Measurements from ENCODE around the gene PTPRE.

Gene PTPRE

DNA sequence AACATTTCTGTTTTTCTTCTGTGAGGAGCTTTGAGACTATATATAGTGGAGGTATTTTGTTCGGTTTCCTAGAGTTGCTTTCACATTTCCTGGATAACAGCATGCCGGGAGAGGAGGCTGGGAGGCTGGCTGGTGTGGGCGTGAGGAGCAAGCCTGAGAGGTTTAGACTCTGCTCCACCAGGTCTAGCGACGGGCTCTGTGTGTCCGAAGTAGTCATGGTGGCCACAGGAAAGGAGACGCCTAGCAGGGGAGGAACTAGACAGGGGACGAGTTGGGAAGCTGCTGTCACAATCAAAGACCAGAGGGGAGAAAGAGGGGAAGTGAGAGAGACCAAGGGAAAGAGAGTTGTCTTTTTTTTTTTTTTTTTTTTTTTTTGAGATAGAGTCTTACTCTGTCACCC, 19.6 kb downstream of the PTPRE start:
- no peak for DNase-seq (ENCODE audit: low spot score)

DNA sequence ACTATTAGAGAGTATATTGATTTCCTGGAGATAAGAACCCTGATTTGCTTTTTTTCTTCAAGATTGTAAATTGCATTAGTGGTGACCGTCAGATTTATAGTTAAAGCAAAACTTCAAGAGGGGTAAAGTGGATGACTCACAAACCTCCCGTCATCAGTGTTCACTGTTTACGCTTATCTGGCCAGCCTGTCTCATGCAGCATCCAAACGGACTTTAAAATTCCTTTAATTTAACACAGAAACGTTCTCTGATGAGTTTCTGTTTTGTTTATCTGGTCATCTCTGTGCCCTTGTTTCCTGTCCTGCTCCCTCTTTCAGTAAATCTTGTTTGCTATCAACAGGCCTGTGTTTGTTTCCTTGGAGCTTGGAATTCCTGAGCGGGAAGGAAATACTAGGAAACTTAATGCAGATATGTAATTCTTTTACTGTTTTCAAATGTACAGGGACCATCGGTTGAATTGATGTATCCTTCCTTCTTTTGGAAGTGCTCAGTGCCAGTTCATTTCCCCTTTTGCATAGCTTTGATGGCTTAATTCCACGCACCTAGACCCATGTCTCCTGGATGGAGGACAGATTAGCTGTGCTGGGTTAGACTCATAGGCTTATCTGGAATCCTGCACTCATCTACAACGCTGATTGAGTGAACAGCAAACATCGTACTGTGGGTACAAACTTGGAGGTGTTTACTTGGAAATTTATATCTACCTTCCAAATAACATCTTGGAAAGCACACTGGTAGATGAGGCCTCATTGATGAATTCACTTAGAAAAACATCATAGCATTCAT, 21.3 kb downstream of the PTPRE start:
- DNase-seq (ENCODE audit: low spot score) = no peak

DNA sequence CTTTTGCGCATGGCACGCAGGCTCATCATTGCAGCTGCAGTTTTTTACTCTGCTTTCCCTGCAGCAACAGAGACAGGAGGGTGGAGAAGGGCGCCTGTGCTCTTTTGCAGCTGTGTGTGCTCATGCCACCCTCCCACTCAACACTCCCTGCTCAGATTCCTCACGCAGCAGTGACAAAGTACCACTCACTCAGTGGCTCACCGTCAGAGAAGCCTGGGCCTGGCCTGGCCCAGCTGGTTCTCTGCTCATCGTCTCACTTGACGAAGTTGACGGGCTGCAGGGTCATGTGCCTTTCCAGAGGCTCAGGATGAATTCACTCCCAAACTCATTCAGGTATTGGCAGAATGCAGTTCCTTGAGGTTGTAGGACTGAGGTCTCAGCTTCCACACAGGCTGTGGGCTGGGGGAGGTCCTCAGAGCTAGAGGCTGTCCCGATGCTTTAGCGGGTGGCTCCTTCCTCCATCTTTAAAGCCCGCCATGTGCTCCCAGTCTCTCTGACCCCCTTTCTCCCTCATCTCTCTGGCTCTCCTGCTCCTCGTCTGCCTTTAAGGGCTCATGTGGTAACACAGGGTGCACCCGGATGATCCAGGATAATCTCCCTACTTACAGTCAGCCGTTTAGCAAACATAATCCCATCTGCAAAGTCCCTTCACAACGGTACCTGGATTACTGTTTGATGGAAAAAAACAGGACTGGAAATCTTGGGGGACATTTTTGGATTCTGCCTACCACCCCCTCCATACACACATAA, 25.8 kb downstream of the PTPRE start:
- no peak for DNase-seq (ENCODE audit: low spot score)

DNA sequence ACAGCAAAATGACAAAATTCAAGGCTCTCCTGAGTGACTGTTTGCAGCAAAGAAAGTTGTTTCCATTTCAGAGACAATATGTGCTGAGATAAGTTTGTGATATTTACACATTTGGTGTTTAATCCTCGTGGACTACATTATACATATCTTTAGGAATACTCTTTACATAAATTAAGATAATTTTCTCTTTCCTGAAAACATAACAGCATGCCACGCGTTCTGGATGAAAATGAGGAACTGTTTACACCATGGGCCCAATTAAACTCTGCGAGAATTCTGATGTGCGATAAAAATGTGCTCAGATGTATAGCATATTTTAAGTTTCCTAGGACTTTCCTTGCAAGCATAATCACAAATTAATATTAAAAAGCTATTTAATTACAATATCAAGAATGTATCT, 26.4 kb downstream of the PTPRE start:
- no peak for DNase-seq (ENCODE audit: low spot score)

DNA sequence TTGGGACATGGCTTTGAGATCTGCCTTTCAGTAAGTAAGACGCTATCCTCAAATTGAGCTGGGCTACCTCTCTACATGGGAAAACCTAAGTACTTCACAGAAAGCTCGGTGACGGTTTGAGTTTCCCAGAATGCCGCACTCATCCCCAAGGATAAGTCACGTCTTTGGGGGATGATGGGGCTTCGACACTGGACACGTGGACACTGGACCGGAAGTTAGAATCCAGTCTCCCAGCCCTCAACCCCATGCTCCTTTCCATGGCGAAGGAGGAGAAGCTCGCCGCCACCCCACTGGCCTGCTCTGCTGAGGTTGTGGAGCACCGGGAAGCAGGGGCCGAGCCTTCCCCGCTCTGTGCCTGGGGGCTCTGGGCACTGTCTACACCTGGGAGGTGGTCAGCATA, 27.5 kb downstream of the PTPRE start:
- DNase-seq (ENCODE audit: low spot score) = no peak

DNA sequence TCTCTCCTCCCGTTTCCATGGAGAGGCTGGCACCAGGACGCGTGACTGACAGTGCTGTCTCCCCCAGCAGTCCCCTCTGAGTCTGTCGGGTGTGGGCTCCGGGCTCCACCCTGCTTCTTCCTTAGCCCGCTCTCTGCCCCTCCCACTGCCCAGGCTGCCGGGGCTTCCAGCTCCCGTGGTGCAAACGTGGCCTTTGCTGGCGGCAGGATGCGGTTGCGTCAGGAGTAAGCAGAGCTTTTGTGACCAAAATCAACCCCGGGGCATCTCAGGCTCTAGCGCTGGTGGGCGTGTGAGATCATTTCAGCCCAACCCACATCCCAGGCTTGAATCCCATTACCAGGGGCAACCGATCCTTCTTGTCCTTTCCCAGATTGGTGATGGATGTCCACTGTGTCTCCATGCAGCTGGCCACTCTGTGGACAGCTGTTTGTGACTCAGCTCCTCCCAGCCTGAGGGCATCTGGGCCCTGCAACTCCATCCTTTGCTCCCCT, 28.2 kb downstream of the PTPRE start:
- no peak for DNase-seq (ENCODE audit: low spot score)

DNA sequence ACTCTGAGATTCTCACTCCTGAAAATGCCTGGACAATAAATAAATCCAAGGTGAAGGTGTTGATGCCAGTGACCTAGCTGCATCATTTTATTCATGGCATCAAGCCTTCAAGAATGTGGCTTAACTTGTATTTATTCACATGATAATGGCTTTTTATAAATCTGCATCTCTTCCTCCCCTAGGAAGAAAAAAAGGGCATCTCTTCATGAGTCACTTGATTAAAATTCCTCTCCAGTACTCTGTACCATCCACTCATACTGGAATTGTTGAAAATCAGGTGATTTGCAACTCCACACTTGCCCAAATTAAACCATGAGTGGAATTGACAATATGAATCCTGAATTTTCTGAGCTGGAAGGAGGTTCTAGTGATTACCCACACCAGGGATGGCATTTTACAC, 30.2 kb downstream of the PTPRE start:
- no peak for DNase-seq (ENCODE audit: low spot score)

DNA sequence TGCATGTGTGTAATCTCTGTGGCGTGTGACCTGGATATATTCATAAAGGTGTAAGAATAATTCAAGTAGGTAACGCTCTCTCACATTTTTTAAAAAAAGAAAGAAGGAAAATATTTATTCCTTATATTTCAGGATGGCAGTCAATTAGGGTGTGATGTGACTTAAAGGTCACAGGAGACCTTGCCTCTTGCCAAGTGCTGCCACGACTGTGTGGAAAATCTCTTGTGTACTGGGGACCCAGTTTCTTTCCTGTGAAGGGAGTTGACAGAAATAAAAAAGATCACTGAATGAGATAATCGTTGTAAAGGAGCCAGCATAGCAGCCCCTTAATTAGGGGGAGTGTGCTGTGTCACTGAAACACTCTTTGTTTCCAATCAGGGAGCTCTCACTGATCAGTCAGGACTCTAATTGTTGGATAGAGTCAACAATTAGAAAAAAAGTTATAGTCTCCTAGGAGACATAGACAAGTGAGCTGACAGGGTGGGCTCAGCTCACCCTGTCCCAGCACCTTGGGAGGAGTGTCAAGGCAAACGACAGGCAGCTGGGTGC, 31.1 kb downstream of the PTPRE start:
- DNase-seq (ENCODE audit: low spot score) = no peak

DNA sequence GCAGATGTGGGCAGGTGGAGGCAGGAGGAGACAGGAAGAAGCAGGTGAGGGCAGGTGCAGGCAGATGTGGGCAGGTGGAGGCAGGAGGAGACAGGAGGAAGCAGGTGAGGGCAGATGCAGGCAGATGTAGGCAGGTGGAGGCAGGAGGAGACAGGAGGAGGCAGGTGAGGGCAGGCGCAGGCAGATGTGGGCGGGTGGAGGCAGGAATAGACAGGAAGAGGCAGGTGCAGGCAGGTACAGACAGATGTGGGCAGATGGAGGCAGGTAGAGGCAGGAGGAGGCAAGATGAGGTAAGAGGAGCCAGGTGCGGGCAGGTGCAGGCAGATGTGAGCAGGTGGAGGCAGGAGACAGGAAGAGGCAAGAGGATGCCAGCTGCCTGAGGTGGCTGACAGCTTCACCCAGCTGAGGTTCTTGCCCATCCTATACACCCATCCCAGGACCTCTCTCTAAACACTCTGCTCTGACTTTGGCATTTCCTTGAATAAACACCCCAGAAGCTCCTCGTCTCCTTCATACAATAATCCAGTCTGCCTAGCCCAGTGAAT, 33.0 kb downstream of the PTPRE start:
- DNase-seq (ENCODE audit: low spot score) = no peak

DNA sequence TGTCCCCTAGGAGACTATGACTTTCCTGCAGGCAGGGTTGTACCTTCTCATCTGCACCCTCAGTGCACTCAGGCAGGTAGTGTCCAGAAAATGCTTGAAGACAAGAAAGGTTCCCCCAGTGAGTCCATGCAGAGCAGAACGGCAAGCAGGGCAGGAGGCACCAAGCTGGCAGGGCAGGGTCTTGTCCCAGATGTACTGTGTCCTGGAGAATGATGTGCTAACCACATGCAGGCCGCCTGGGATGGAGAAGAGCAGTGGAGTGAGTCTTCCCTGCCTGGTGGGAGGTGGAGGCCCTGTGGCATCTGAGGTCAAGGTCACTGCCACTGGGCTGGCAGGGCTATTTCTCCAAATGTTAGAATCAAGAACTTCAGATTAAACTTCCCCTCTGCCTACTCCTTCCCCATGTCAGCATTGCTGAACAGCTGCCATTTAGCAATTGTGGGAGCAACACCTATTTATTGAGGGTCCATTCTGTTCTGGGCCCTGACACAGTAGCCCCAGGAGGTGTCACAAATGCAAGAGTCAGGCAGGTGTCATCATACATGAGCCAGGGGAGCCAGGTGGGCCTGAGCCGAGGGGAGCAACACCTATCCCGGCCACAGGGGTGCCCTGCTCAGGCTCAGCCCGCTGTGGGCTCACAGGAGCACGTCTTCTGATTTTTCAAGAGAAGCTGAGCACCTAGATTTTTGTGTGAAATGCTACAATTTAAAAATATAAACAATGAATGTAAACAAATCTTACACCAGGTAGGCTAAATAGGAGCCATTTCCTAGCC, 34.1 kb downstream of the PTPRE start:
- no peak for DNase-seq (ENCODE audit: low spot score)

DNA sequence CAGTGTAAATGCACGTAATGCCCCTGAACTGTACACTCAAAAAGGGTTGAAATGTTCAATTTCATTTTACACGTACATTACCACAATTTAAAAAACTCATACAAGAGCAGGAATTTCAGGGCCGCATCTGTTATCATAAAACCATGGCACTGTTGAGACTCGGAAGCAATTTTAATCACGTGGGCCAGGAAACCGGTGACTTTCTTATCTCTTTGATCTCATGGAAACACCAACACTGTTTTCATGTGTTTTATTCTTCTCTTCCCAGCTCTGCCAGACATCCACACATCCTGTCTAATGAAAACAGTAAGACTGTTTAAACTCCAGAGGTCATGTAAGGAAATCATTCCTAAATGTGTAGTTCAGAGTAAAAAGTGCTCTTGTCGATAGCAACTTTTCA, 35.9 kb downstream of the PTPRE start:
- no peak for DNase-seq (ENCODE audit: low spot score)

DNA sequence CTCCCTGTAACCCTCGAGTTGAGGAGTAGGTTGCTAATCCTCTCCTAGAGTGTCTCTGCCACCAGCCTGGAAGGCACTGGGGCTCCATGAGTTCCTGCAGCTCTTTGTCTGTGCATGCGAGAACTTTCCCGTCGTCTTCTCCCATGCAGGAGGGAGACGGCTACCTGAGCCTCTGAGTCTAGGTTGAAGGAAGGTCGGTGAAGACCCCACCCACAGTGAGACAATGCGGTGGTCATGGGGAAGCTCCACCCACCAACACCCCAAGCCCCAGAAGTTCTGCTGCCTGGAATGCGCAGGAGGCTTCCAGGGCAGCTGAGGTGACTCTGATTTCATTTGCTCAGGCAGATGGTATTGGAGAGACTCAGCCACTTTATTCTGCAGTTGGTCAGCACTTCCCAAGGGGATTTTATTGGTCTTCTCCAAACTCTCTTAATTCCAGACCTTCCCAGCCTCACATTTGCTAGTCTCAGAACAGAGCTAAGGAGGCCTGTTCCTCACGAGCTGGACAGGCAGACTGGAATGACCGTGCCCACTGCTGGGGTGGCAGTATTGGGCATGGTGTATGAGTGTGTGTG, 36.5 kb downstream of the PTPRE start:
- no peak for DNase-seq (ENCODE audit: low spot score)

DNA sequence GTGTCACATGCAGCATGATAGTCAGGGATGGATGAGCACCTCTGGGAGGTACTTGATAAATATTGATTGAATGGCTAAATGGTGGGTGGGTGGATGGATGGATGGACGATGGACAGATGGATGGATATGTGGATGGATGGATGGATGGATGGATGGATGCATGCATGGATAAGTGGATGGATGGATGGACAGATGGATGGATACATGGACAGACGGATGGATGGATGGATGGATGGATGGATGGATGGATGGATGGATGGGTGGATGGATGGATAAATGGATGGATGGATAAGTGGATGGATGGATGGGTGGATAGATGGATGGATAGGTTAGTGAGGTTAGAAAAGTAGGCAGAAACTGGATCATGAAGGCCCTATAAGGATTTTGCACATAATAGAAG, 37.4 kb downstream of the PTPRE start:
- DNase-seq (ENCODE audit: low spot score) = no peak

DNA sequence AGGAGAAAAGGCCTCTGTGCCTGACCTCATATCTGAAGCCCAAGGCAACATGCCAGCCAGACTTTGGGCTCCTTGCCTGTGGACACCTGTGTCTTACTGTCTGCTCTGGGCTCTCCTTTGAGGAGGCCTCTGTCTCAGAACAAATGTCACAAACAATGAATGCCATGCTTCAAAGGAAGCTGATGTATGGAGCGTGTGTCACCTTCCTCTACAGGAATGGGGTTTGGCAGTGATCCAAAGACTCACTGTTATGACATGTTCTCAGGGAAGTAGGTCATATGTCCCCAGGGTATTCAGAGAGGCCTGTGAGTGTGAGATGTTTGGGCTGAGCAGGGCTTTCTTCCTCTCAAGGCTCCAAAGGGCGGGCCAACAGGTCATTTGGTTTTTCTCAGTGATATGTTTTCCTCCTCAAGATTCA, 38.4 kb downstream of the PTPRE start:
- peak; percentile 86 for DNase-seq (ENCODE audit: low spot score)

DNA sequence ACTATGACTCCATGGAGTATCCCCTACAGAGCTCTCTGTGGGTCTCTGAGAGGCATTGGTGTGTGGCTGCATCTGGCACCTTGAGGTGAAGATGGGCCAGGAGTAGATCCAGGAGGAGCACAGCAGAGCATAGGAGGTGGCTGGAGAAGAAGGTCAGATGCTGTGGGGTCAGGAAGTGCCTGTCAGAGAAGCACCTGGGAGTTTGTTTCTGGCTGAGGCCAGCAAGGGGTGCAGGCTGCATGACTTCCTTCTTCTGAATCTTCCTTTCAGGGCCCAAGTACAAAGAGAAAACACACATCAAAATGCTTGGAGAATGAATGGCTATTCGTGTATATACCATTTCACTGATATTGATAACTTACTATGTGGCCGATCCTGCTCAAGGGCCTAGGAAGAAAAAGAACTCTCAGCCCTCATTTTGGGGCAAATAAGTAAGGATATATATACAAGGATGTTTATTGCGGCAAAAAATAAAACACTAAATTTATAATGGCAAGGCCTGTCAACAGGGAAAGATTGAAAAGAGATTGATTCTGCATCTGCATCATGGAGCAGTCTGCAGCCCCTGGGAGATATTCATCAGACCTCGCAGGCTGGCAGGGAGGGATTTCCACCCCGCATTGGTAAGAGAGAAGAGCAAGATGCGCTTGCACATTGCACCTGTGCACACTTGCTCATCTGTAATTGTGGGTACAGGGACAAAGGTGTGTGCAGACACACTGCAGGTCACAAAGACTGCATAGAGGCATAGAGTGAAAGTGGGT, 39.2 kb downstream of the PTPRE start:
- DNase-seq (ENCODE audit: low spot score) = no peak

DNA sequence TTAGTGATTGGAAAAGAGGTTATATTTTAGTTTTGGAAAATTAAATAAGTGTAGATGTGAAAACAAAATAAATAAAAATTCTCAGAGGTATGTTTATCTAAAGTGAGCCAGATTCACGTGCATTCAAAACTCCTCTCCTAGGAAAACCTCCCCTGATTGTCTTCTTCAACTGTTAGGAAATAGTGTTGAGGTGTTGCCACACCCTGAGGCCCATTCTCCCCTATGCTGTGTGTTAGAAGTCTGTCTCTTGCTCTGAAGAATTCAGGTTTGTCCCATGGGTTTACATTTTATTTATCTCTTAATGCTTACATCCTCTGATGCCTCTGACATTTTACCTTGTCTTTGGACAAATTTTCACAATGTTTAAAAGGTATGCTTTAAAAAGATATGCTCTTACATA, 40.3 kb downstream of the PTPRE start:
- DNase-seq (ENCODE audit: low spot score) = no peak

DNA sequence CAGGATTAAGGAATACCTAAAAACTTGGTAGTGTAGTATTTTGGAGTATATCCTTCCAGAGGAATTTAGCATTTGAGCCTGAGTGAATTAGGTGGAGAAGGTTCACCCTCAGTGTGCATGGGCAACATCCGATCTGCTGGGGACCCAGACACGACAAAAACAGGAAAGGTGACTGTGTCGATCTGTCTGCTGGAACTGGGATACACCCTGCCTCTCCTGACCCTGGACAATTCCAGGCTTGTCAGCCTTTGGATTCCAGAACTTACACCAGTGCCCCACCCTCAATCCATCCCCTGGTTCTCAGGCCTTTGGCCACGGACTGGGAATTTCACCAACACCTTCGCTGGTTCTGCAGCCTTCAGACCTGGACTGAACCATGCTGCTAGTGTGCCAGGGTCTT, 41.9 kb downstream of the PTPRE start:
- DNase-seq (ENCODE audit: low spot score) = no peak

DNA sequence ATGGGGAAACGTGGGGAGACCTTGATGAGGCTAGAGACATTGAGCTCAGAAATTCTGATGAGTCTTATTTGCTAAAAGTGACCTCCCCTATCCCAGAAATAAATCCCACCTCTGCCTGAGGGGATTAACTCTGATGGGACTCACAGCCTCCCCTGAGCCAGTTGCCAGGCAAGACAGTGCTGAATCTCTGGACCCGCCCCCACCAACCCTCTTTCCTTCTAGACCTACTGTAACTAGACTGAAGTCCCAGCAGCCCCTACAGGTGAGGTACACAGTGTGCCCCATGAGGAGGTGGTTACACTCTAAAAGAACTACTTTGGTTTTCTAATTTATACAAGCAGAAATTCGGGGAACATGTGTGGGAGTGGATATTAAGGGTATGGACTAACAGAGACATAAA, 42.9 kb downstream of the PTPRE start:
- DNase-seq (ENCODE audit: low spot score) = no peak

DNA sequence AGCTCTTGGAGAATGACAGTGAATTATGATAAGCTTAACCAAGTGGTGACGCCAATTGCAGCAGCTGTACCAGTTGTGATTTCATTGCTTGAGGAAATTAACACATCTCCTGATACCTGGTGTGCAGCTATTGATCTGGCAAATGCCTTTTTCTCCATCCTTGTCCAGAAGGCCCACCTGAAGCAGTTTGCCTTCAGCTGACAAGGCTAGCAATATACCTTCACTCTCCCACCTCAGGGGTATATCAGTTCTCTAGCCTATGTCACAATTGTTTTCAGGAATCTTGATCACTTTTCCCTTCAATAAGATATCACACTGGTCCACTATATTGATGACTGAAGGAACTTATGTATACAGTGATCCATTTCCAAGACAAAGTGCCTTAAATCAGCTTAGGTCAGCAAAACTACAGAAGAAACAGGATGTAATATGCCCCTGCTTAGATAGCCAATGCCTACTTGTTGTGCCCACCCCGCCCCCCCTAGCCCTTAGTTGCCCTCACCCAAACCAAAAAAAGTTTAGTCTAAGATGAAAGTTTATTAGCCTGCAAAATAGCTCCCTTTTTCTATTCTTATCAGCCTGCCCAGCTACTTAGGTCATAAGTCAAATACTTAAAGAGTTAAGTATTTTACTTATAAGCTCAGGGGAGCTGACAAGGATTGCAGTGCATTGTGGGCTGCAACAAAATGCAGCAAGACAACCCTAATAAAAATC, 45.1 kb downstream of the PTPRE start:
- no peak for DNase-seq (ENCODE audit: low spot score)

DNA sequence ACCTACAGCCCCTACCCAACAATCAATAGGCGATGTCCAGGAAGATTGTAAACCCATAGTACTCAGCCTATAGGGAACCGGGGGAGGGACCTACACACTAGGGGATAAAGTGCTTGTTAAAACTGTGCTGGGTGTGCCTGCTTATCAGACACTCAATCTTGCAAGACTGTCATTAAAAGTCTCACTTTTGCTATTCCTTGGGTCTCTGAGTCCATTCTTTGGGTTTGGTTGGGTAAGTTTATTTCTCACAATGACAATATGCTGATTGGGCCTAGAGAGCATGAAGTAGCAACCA, 45.6 kb downstream of the PTPRE start:
- no peak for DNase-seq (ENCODE audit: low spot score)

DNA sequence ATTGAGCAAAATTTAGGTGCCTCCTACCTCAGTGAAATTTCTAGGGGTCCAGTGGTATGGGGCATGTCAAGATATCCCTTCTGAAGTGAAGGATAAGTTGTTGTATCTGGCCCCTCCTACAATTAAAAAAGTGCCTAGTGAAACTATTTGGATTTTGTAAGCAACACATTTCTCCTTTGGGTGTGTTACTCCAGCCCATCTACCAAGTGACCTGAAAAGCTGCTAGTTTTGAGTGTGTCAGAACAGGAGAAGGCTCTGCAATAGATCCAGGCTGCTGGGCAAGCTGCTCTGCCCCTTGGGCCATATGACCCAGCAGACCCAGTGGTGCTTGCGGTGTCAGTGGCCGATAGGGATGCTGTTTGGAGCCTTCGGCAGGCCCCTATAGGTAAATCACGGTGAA, 46.0 kb downstream of the PTPRE start:
- DNase-seq (ENCODE audit: low spot score) = no peak

Data from LoVo (cell line).